M059J (cell line): Measurements from ENCODE around the gene GPR158. TPM values are rescaled to one million over a fixed set of nuclear protein-coding genes. Genes with fewer than 3 reads are reported as not detected.
A peak's percentile ranks its signal among the peaks of the same experiment; 100 is the strongest.
"Not testable (repeated sequence)": the region's sequence is repeated elsewhere in the genome, so short reads cannot be mapped to it uniquely, and the experiment has no call there.

Experiments used
- DNase-seq: peaks from one replicate; pipeline ENCODE4 v3.0.0-alpha.2; 2012; ENCODE audit warnings: low read depth
- total RNA-seq: library from RNA; depleted of rRNA; stranded (reverse); fragments of >200 nt; shearing (Covaris generic); gene quantifications from 2 replicates; pipeline ENCODE4 v1.2.3, GENCODE V29; 2014; rRNA removed

Gene GPR158
- 0.02 TPM in 1 of 2 replicates, not detected in the other for total RNA-seq

GRCh38 chr10:25174461-25175230, at the start of gene GPR158:
Gene GPR158, plus strand, starts transcription at chr10:25175001. Its CDS starts 420 bp downstream, at chr10:25175421.
- peak; percentile 81 for DNase-seq

GRCh38 chr10:25125201-25125611, 49.6 kb upstream of the GPR158 start:
- no peak for DNase-seq

- no peak for DNase-seq
Measured at GRCh38 chr10:25129592-25129991, 45.2 kb upstream of the GPR158 start.

GRCh38 chr10:25130906-25131305, 43.9 kb upstream of the GPR158 start:
- DNase-seq, result peak; percentile 0

GRCh38 chr10:25142116-25142864, 32.5 kb upstream of the GPR158 start:
- DNase-seq, result peak; percentile 1

- no peak for DNase-seq
Measured at GRCh38 chr10:25157650-25158049, 17.2 kb upstream of the GPR158 start.

GRCh38 chr10:25159591-25159990, 15.2 kb upstream of the GPR158 start:
- no peak for DNase-seq

GRCh38 chr10:25162391-25162790, 12.4 kb upstream of the GPR158 start:
- no peak for DNase-seq

- DNase-seq, result not testable (repeated sequence)
Measured at GRCh38 chr10:25163464-25163863, 11.3 kb upstream of the GPR158 start.

GRCh38 chr10:25169740-25170139, 5.1 kb upstream of the GPR158 start:
- DNase-seq, result no peak

GRCh38 chr10:25170627-25171026, 4.2 kb upstream of the GPR158 start:
- DNase-seq, result no peak

GRCh38 chr10:25175527-25176420, 973 bp downstream of the GPR158 start:
- DNase-seq, result no peak

- no peak for DNase-seq
Measured at GRCh38 chr10:25176421-25176968, 1.7 kb downstream of the GPR158 start.

GRCh38 chr10:25177093-25177753, 2.4 kb downstream of the GPR158 start:
- DNase-seq, result no peak

GRCh38 chr10:25177754-25178135, 2.9 kb downstream of the GPR158 start:
- DNase-seq, result no peak

GRCh38 chr10:25178411-25178810, 3.6 kb downstream of the GPR158 start:
- no peak for DNase-seq

GRCh38 chr10:25180801-25181200, 6.0 kb downstream of the GPR158 start:
- no peak for DNase-seq

GRCh38 chr10:25182636-25183035, 7.8 kb downstream of the GPR158 start:
- no peak for DNase-seq

GRCh38 chr10:25191162-25191895, 16.5 kb downstream of the GPR158 start:
- no peak for DNase-seq

- DNase-seq, result no peak
Measured at GRCh38 chr10:25198151-25198550, 23.4 kb downstream of the GPR158 start.
